Endodermal cell (in vitro differentiated cells): ENCODE data around the gene NPSR1. TPM values are rescaled to one million over a fixed set of nuclear protein-coding genes. Genes with fewer than 3 reads are reported as not detected.

Source experiments
- DNase-seq: peaks from one replicate; pipeline ENCODE4 v3.0.0-alpha.2; 2017
- H3K27ac ChIP-seq: 2 replicates; pipeline ENCODE4 v1.5.1; 2013; ENCODE audit warnings: mild to moderate bottlenecking, low read depth, low read length, moderate library complexity
- H3K27me3 ChIP-seq: 2 replicates; pipeline ENCODE4 v1.6.1; 2013; ENCODE audit warnings: mild to moderate bottlenecking, low read length, moderate library complexity; ENCODE audit not compliant: insufficient read depth, control insufficient read depth, poor library complexity, severe bottlenecking
- H3K36me3 ChIP-seq: 2 replicates; pipeline ENCODE4 v1.7.0; 2013; ENCODE audit warnings: mild to moderate bottlenecking, low read length, moderate library complexity; ENCODE audit not compliant: control insufficient read depth, insufficient read depth
- H3K4me1 ChIP-seq: one replicate; pipeline ENCODE4 v1.7.0; 2013; ENCODE audit warnings: low read length; ENCODE audit not compliant: control insufficient read depth, insufficient read depth
- H3K4me3 ChIP-seq: 2 replicates; pipeline ENCODE4 v1.5.1; 2013; ENCODE audit warnings: mild to moderate bottlenecking, low read length, moderate library complexity
- H3K9ac ChIP-seq: 2 replicates; pipeline ENCODE4 v1.6.1; 2013; ENCODE audit warnings: mild to moderate bottlenecking, low read length, moderate library complexity; ENCODE audit not compliant: poor library complexity, severe bottlenecking; ENCODE audit errors: extremely low read depth
- H3K9me3 ChIP-seq: 2 replicates; pipeline ENCODE4 v1.6.1; 2013; ENCODE audit warnings: mild to moderate bottlenecking, low read length, moderate library complexity; ENCODE audit not compliant: control insufficient read depth
- H3K27ac Mint-ChIP-seq: 2 replicates; pipeline ENCODE4 v1.8.0; 2020; ENCODE audit warnings: mixed read lengths
- H3K27me3 Mint-ChIP-seq: 2 replicates; pipeline ENCODE4 v1.8.0; 2021; ENCODE audit warnings: mild to moderate bottlenecking, mixed read lengths; ENCODE audit not compliant: insufficient read depth
- H3K36me3 Mint-ChIP-seq: 2 replicates; pipeline ENCODE4 v1.8.0; 2020; ENCODE audit warnings: low read depth, mixed read lengths
- H3K4me1 Mint-ChIP-seq: 2 replicates; pipeline ENCODE4 v1.8.0; 2020; ENCODE audit warnings: mixed read lengths
- H3K4me3 Mint-ChIP-seq: 2 replicates; pipeline ENCODE4 v1.8.0; 2020; ENCODE audit warnings: mild to moderate bottlenecking, moderate library complexity, mixed read lengths
- H3K9me3 Mint-ChIP-seq: 2 replicates; pipeline ENCODE4 v1.8.0; 2020; ENCODE audit warnings: mild to moderate bottlenecking, mixed read lengths
- CTCF ChIP-seq: fragments of 200-600 bp; sonication (generic); conservative IDR thresholded peaks from 2 replicates; pipeline ENCODE4 v1.5.0; 2021; ENCODE audit warnings: antibody characterized with exemption, mild to moderate bottlenecking
- WGBS, 2 experiments: methylation state at CpG; one replicate each; pipeline versions ENCODE4 v1.1.5 to v1.1.7; 2013; ENCODE audit warnings: missing lambda C conversion rate in 2 of 2, mixed read lengths in 1 of 2; ENCODE audit not compliant: insufficient coverage in 1 of 2, insufficient read length in 1 of 2; 5-methylcytosine and 5-hydroxymethylcytosine counted together
- total RNA-seq, 2 donors: library from RNA; stranded (reverse); fragmentation: NEBNext Ultra II Directional in 1 of 2; extraction: Animal tissue kit (Norgen Biotek cat#: 25700) in 1 of 2; gene quantifications; 2 replicates in 1 of 2; 3 replicates in 1 of 2; pipeline ENCODE4 v1.2.1, GENCODE V29; 2021

NPSR1 gene
- total RNA-seq, 2 donors from 2014 or later, result not detected

GRCh38 chr7:34838329-34838728, 180.3 kb downstream of the NPSR1 start:
- peaks cover 3% of the 10 kb centered on the region for H3K27me3 Mint-ChIP-seq
- no peak overlapping the region for H3K4me3 Mint-ChIP-seq
- no peak for DNase-seq
- H3K36me3 Mint-ChIP-seq, result no peaks in the 10 kb centered on the region
- H3K9me3 Mint-ChIP-seq, result peaks cover 6% of the 10 kb centered on the region
- Histone ChIP-seq H3K4me3 (no peak overlapping the region), H3K36me3 (no peaks in the 10 kb centered on the region), H3K9me3 (peaks cover 7% of the 10 kb centered on the region), H3K4me1 (peaks cover 6% of the 10 kb centered on the region), H3K27ac (no peak overlapping the region), H3K9ac (no peak overlapping the region), H3K27me3 (no peaks in the 10 kb centered on the region)
- H3K27ac Mint-ChIP-seq, result no peak overlapping the region
- 89 to 90% methylated on average over 4 to 5 of the region's 5 CpGs for WGBS, 2 experiments
- no peak for TF ChIP-seq CTCF
- peaks cover 16% of the 10 kb centered on the region for H3K4me1 Mint-ChIP-seq

GRCh38 chr7:34839645-34840044, 181.6 kb downstream of the NPSR1 start:
- H3K4me1 Mint-ChIP-seq, result peaks cover 11% of the 10 kb centered on the region
- H3K9me3 Mint-ChIP-seq, result peaks cover 11% of the 10 kb centered on the region
- Histone ChIP-seq H3K4me1 (no peaks in the 10 kb centered on the region), H3K9me3 (peaks cover 11% of the 10 kb centered on the region), H3K4me3 (no peak overlapping the region), H3K27me3 (no peaks in the 10 kb centered on the region), H3K9ac (no peak overlapping the region), H3K36me3 (no peaks in the 10 kb centered on the region), H3K27ac (no peak overlapping the region)
- TF ChIP-seq CTCF, result no peak
- no peak for DNase-seq
- 93 to 100% methylated on average over 2 to 3 of the region's 3 CpGs for WGBS, 2 experiments
- peaks cover 3% of the 10 kb centered on the region for H3K27me3 Mint-ChIP-seq
- H3K4me3 Mint-ChIP-seq, result no peak overlapping the region
- no peak overlapping the region for H3K27ac Mint-ChIP-seq
- no peaks in the 10 kb centered on the region for H3K36me3 Mint-ChIP-seq

- peaks cover 12% of the 10 kb centered on the region for H3K4me1 Mint-ChIP-seq
- no peaks in the 10 kb centered on the region for H3K36me3 Mint-ChIP-seq
- Histone ChIP-seq H3K4me1 (no peaks in the 10 kb centered on the region), H3K27ac (no peak overlapping the region), H3K9ac (no peak overlapping the region), H3K4me3 (no peak overlapping the region), H3K9me3 (peaks cover 11% of the 10 kb centered on the region), H3K27me3 (no peaks in the 10 kb centered on the region), H3K36me3 (no peaks in the 10 kb centered on the region)
- no peaks in the 10 kb centered on the region for H3K27me3 Mint-ChIP-seq
- no peak for DNase-seq
- no peak overlapping the region for H3K4me3 Mint-ChIP-seq
- 90% methylated on average over 3 to 5 of the region's 5 CpGs for WGBS, 2 experiments
- H3K9me3 Mint-ChIP-seq, result peaks cover 11% of the 10 kb centered on the region
- no peak for TF ChIP-seq CTCF
- H3K27ac Mint-ChIP-seq, result no peak overlapping the region
Measured at GRCh38 chr7:34840176-34840785, 182.3 kb downstream of the NPSR1 start.
